Ovary (tissue), 9 donors: ENCODE data around the gene APOH. TPM values are rescaled to one million over a fixed set of nuclear protein-coding genes. Genes with fewer than 3 reads are reported as not detected.

ENCODE experiments used
- DNase-seq, 5 donors: peaks; one replicate each; pipeline ENCODE4 v3.0.0-alpha.2; 2019 to 2020
- H3K27ac ChIP-seq, 2 donors: fragments of 200-600 bp; one replicate each; pipeline versions ENCODE4 v1.5.1 to v1.8.0; 2019 to 2022
- H3K27me3 ChIP-seq: fragments of 200-600 bp; one replicate; pipeline ENCODE4 v1.8.0; 2022
- H3K36me3 ChIP-seq: fragments of 200-600 bp; sonication (generic); one replicate; pipeline ENCODE4 v1.5.1; 2019
- H3K4me1 ChIP-seq: one replicate; pipeline ENCODE4 v1.8.1; 2013; ENCODE audit warnings: mild to moderate bottlenecking, moderate library complexity; ENCODE audit not compliant: insufficient read depth
- H3K4me3 ChIP-seq: fragments of 200-600 bp; sonication (generic); one replicate; pipeline ENCODE4 v1.5.1; 2017
- H3K9me3 ChIP-seq, 2 donors: fragments of 200-600 bp in 1 of 2; sonication (generic) in 1 of 2; one replicate each; pipeline versions ENCODE4 v1.5.1 to v1.8.1; 2013 to 2019; ENCODE audit warnings: mild to moderate bottlenecking in 1 of 2, moderate library complexity in 1 of 2
- EP300 ChIP-seq: sonication (generic); formaldehyde crosslinking; IDR thresholded peaks from one replicate; pipeline ENCODE4 v1.6.1; 2017; ENCODE audit warnings: antibody characterized with exemption
- POLR2A ChIP-seq: fragments of 450-650 bp; IDR thresholded peaks from one replicate; pipeline ENCODE4 v1.6.1; 2017; ENCODE audit warnings: antibody characterized with exemption, mild to moderate bottlenecking, moderate library complexity
- WGBS, 3 donors: extraction: QIAGEN DNeasy Blood & Tissue Kit in 1 of 3; methylation state at CpG; one replicate each; pipeline versions ENCODE4 v1.1.5 to v1.1.7; 2013 to 2017; 5-methylcytosine and 5-hydroxymethylcytosine counted together
- intact Hi-C, 4 donors: fragments of 100-400 bp; cut with DNase I; formaldehyde crosslinking; loops; one replicate each; pipeline versions ENCODE4 v1.11.0 to v1.15.1; 2022 to 2023
- polyA plus RNA-seq, 2 donors: library from polyadenylated mRNA; stranded (reverse); fragments of 200-250 nt in 1 of 2; fragments of 350-450 nt in 1 of 2; fragmentation: Illumina TruSeq in 1 of 2; extraction: RNeasy Lipid Tissue Mini Kit (QIAGEN cat#74804) in 1 of 2; gene quantifications; one replicate each; pipeline ENCODE4 v1.2.3, GENCODE V29; 2013 to 2014
- small RNA-seq: library from RNA; depleted of rRNA; stranded (forward); fragments of <200 nt; gene quantifications from one replicate; pipeline ENCODE3, GENCODE V24; 2016
- total RNA-seq, 7 donors: library from RNA; depleted of rRNA in 2 of 7; stranded (reverse); fragments of >200 nt in 2 of 7; fragmentation: NEBNext Ultra II Directional in 3 of 7; extraction: Animal tissue kit (Norgen Biotek cat#: 25700) in 3 of 7; gene quantifications; one replicate each; pipeline versions ENCODE4 v1.1.0 to v1.2.4, GENCODE V29; 2016 to 2023
- TF ChIP-seq, protein P1 (sequence below), 3 donors: fragments of 450-650 bp in 2 of 3; fragments of 200-600 bp in 1 of 3; IDR thresholded peaks; one replicate each; pipeline versions ENCODE4 v1.5.1 to v1.8.0; 2016 to 2022; ENCODE audit warnings: antibody characterized with exemption in 3 of 3, mild to moderate bottlenecking in 1 of 3
- donor health status: DM: no; HTN: no; CAD: no; lungs with moderate emphysema.
- donor health status: DM: no; HTN: no; CAD: no.
- donor health status: Bipolar disorder and iron deficiency.
- donor health status: DM: yes; HTN: yes; CAD: no.
- donor health status: DM: no; HTN: no; CAD: no.
- donor health status: DM: yes; HTN: yes; CAD: no.

Gene APOH
- total and polyA plus RNA-seq, 9 donors, result 0.32 to 2.6 (median 0.82) TPM; not detected in 4

- intact Hi-C loops, result no loop called here
- H3K4me3 ChIP-seq, result no peak overlapping the region
- H3K4me1 ChIP-seq, result no peaks in the 10 kb centered on the region
- DNase-seq, result no peak
- no peak for TF ChIP-seq POLR2A
- TF ChIP-seq, protein P1, sequence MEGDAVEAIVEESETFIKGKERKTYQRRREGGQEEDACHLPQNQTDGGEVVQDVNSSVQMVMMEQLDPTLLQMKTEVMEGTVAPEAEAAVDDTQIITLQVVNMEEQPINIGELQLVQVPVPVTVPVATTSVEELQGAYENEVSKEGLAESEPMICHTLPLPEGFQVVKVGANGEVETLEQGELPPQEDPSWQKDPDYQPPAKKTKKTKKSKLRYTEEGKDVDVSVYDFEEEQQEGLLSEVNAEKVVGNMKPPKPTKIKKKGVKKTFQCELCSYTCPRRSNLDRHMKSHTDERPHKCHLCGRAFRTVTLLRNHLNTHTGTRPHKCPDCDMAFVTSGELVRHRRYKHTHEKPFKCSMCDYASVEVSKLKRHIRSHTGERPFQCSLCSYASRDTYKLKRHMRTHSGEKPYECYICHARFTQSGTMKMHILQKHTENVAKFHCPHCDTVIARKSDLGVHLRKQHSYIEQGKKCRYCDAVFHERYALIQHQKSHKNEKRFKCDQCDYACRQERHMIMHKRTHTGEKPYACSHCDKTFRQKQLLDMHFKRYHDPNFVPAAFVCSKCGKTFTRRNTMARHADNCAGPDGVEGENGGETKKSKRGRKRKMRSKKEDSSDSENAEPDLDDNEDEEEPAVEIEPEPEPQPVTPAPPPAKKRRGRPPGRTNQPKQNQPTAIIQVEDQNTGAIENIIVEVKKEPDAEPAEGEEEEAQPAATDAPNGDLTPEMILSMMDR (IDR thresholded peaks at IDR 0.05), result no peak
- TF ChIP-seq EP300, result no peak
- H3K9me3 ChIP-seq, result no peaks in the 10 kb centered on the region
- H3K27me3 ChIP-seq, result no peaks in the 10 kb centered on the region
- H3K27ac ChIP-seq, result no peak overlapping the region
- H3K36me3 ChIP-seq, result no peaks in the 10 kb centered on the region
Measured at GRCh38 chr17:66171172-66171571, 58.0 kb downstream of the APOH start.

DNA sequence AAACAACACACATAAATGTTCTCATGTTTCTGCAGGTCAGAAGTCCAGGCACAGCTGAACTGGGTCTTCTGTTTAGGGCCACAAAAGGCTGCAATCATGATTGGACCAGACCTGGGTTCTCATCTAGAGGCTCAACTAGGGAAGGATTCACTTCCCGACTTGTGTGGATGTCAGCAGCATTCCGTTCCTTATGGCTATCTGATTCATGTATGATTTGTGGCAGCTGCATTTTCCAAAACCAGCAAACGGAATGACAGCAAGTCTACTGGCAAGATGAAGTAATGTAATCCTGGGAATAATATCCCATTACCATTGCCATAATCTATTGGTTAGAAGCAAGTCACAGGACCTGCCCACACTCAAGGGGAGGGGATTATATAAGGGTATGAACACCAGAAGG is 59.4 kb downstream of the APOH start:
- Histone ChIP-seq H3K4me3 (no peak overlapping the region), H3K36me3 (no peaks in the 10 kb centered on the region), H3K4me1 (no peaks in the 10 kb centered on the region), H3K27me3 (no peaks in the 10 kb centered on the region), H3K27ac (no peak overlapping the region), H3K9me3 (no peaks in the 10 kb centered on the region)
- intact Hi-C loops, result loop anchor here in 3 of 4 donors (5.0 to 10.0 kb wide), 3 partner anchors 615 to 883 kb away; no protein-coding TSS in a partner anchor
- no peak for DNase-seq
- 74 to 80% (median 76%) methylated on average over 3 of the region's 3 CpGs for WGBS, 3 donors
- no peak for TF ChIP-seq EP300

GRCh38 chr17:66167189-66167815 is 61.9 kb downstream of the APOH start:
- intact Hi-C loops, result loop anchor here in 3 of 4 donors (5.0 to 10.0 kb wide), 3 partner anchors 613 to 880 kb away; no protein-coding TSS in a partner anchor
- H3K4me3 ChIP-seq, result no peak overlapping the region
- H3K36me3 ChIP-seq, result no peaks in the 10 kb centered on the region
- no peak for DNase-seq
- TF ChIP-seq, protein P1 (IDR thresholded peaks at IDR 0.05), result no peak
- TF ChIP-seq POLR2A (no peak), EP300 (no peak)
- no peak overlapping the region for H3K27ac ChIP-seq
- H3K9me3 ChIP-seq, result no peaks in the 10 kb centered on the region
- WGBS, 3 donors, result 50 to 54% (median 51%) methylated on average over 5 of the region's 5 CpGs
- H3K27me3 ChIP-seq, result no peaks in the 10 kb centered on the region
- H3K4me1 ChIP-seq, result no peaks in the 10 kb centered on the region

GRCh38 chr17:66165537-66166123 is 63.6 kb downstream of the APOH start:
- H3K9me3 ChIP-seq, result no peaks in the 10 kb centered on the region
- no peaks in the 10 kb centered on the region for H3K36me3 ChIP-seq
- no peak for TF ChIP-seq EP300
- TF ChIP-seq, protein P1 (IDR thresholded peaks at IDR 0.05), result peak; percentile 49 to 70 (median 66)
- H3K4me3 ChIP-seq, result no peak overlapping the region
- H3K27me3 ChIP-seq, result no peaks in the 10 kb centered on the region
- no peaks in the 10 kb centered on the region for H3K4me1 ChIP-seq
- intact Hi-C loops, result loop anchor here in 3 of 4 donors (5.0 to 10.0 kb wide), 3 partner anchors 611 to 878 kb away; no protein-coding TSS in a partner anchor
- DNase-seq, result no peak
- no peak overlapping the region for H3K27ac ChIP-seq

Small RNA genes lying within 50 kb of the gene (small RNA-seq; reads per million reads assigned to genes)
- gene RNA5SP444, result not detected

Other genes starting within 250 kb of the APOH start
- gene CEP112, start 37.3 kb downstream of the APOH start, total RNA-seq, result 10 to 100 TPM in 6 of 7 donors, 1 to 10 TPM in 1; 9.7 to 25.5 (median 17.6) TPM
- gene CEP112, start 37.3 kb downstream of the APOH start, polyA plus RNA-seq, result 10 to 100 TPM in 1 of 2 donors, 1 to 10 TPM in 1; 9.3 to 10.3 TPM
- 10 to 100 TPM; 22.3 to 67.6 (median 45.0) TPM for gene PRKCA, start 73.2 kb upstream of the APOH start, total RNA-seq
- 10 to 100 TPM in 1 of 2 donors, 1 to 10 TPM in 1; 9.1 to 34.4 TPM for gene PRKCA, start 73.2 kb upstream of the APOH start, polyA plus RNA-seq